Fibroblast of skin of right quadriceps (primary cell): ENCODE measurements around the gene BBIP1.
"Not testable (repeated sequence)": the region's sequence is repeated elsewhere in the genome, so short reads cannot be mapped to it uniquely, and the experiment has no call there.

Source experiments
- DNase-seq: peaks from one replicate; pipeline ENCODE4 v3.0.0-alpha.2; 2013

Gene BBIP1

DNA sequence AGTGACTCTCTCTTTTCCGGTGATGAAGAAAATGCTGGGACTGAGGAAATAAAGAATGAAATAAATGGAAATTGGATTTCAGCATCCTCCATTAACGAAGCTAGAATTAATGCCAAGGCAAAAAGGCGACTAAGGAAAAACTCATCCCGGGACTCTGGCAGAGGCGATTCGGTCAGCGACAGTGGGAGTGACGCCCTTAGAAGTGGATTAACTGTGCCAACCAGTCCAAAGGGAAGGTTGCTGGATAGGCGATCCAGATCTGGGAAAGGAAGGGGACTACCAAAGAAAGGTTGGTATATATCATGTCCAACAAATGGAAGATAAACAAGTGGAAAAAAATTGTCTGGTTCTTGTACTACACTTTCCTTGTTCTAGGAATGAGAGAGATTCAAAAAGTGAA is 37.7 kb downstream of the BBIP1 start:
- no peak for DNase-seq

DNA sequence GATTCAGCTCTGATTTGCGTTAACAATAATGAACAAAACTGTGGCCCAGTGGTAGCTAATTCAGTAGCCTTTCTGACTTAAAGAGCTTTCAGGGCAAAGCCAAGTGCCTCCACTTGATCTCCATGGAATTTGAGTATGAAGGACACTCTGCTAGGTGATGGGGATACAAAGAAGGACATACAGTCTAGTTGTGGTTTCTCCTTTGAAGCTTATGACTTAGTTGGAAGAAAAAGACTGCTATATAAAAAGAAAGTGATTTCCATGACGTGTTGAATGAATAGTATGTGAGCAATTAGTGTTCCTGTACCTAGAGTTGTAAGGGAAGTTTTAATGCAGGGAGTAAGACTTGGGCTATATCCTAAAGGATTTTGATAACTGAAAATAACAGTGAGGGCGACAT is 39.0 kb downstream of the BBIP1 start:
- no peak for DNase-seq

DNA sequence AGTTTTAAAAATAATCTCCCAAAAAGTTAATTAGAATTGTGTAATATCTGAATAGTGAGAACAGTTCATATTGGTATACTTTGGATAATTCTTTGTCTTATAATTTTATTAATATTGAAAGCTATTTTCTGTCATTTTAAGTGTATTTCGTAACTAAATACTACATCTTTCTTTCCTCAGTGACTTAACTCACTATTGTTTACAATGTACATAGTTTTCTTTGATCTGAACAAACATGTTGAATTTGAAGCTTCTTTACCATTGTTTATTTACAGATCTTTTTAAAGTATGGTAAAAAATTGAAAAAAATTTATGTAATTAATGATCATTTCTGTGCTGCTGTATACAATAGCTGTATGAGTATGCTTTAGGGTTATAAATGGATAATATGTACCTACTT is 42.2 kb downstream of the BBIP1 start:
- DNase-seq = no peak

DNA sequence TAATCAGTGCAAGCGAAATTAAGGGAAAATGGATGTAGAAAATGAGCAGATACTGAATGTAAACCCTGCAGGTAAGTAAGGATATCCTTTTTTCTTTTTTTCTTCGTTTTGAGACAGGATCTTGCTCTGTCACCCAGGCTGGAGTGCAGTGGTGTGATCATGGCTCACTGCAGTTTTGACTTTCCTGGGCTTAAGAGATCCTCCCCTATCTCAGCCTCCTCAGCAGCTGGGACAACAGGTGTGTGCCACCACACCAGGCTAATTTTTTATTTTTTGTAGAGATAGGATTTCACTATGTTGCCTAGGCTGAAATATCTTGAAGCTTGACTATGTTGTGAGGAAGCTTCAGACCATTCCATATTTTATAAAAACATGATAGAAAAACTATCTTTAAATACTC is 43.0 kb downstream of the BBIP1 start:
- no peak for DNase-seq

DNA sequence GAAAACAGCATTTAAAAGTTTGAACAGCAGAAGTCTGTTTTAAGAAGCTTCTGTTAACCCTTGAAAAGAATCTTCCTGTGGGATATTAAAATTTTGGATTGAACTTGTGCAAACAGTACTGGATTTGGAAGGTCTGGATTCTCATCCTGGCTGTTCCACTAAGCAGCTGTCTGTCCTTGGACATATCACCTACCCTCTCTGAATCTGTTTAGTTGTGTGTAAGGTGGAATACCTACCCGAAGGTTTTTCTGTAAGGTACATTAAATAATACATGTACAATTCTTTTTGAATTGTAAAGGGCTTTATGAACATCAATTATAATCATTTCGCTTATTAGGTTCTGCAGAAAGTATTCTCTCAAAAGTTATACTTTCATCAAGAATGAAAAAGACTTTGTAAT is 45.0 kb downstream of the BBIP1 start:
- no peak for DNase-seq

DNA sequence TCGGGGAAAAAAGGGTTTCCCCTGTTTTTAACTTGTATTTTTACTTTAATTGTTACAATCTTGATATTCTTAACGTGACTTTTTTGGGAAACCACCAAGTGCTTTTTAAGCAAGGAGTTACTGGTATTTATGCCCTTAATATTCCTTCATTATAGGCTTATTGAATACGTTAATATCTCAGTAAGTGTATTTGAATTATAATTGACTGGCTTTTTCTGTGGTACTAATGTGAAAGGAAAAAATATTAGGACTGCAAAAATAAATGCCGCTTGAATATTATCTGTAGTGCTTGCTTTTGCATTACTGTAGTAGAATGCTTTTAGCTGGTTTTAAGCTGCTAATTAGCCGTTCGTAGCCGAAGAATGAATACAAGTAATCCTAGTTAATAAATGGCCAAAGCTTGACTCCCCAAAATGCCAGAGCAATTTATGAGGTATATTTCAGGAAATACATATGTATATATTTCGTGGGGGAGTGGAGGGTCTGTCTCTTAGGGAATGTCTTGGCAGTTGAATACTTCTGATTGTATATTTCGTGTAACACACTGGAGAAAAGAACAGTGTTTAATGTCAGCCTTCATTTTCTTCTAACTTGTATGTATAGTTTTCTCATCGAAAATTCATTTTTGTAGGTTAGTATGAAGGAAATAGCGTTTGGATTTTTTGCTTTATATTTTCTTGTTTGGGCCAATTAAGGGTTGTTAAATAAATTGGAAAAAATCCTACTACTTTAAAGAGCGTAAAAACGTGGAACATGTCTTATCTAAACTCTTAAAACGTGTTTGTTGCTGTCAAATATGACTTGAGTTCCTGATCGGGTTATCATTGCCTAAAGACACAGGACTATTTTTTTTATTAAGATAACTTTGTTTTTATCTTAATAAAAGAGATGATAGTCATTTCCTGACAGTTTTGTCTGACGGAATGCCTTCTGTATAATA is 45.7 kb downstream of the BBIP1 start:
- no peak for DNase-seq

DNA sequence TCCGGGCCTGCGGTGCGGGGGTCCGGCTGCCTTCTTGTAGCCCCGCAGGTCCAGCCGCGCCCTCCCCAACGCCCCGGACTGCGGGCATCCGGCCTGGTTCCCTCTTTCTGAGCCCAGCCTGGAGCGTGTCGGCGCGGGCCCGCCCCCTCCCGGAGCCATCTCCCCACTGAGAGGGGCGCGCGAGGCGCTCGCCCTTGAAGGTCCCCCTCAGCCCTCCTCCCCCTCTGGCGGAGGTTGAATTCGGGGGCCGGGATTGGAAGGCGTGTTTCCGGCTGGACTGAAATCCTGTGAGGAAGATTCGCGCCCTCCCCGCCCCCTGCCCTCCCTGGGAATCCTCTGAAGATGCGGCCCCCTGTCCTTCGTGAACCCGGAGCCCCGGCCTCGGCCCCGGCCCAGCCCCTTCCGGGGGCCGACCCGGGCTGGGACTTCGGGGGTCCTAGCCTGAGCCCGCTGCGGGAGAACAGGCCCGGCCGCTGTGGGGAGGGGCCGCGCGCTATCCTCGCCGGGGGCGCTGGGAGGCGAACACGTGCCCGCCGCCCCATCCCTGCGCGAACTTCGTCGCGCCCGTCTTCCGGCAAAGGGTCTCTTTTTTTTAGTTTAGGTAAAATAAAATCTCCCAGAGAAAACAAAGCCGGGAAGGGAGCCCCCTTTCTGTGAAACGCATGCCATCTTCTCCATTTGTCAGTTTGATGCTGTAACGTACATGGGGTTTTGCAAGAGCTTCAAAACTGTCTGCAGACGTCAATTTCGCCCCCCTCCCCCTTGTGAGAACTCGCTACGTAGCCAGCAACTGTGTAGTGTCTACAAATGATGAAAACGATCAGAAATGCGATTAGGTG is 46.6 kb downstream of the BBIP1 start:
- DNase-seq = peak; percentile 84

DNA sequence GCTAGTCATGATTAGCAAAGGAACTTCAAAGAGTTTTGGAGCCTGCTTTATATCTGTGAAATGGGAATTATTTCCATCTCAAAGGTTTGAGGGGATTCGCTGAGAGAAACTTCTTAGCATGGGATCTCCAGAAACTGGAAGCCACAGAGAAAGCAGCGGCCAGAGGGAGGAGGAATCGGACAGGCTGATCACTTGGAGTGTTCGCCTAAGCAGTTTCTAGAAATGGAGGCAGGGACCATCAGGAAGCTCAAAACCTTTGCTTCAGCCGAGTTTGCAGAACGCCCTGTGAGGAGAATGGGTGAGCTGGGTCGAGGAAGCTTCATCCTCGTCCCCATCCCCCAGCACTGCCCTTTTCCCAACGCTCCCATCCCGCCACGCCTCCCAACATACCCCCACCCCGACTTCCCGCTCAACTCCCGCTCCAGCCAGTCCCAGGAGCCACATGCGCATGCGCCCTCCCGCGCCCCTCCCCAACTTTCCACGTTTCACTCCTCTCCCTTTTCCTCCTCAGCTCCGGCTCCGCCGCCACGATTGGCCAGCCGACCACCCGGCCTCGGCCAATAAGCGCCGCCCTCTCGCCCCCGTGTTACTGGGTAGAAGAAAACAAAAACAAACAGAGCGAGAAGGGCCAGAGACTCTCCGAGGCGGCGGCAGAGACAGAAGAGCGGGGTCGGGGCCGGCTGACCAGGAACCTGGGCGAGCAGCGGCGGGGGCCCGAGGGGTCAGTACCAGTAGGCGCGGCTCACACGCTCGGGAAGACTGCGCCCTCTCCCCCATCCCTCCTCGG is 47.5 kb downstream of the BBIP1 start, which contains the start of gene PDCD4:
PDCD4 (plus strand) TSS at position 631 of the 787 bp plus-strand sequence. CDS start 4,100 bp downstream, outside the sequence.
- DNase-seq = peak; percentile 98

DNA sequence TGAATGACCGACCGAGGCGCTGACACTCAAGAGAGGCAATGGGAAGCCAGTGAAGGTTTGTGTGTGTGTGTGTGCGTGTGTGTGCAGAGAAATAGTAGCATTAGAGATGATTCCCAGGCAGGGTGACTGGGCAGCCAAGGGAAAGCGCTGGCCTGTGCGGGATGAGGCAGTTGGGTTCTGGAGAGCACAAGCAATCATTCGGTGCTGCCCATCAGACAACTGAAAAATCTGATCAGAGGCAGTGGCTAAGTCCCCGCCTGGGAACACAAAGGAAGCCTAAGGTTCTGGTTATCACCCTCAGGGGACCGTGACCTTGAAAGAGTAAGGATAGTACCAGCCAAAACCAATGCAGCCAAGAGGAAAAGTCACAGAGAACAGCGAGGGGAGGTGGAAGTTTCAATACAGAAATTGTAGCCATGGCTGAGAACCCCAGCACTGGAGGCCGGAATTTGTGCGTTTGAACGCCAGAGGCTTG is 48.1 kb downstream of the BBIP1 start:
- DNase-seq = no peak

DNA sequence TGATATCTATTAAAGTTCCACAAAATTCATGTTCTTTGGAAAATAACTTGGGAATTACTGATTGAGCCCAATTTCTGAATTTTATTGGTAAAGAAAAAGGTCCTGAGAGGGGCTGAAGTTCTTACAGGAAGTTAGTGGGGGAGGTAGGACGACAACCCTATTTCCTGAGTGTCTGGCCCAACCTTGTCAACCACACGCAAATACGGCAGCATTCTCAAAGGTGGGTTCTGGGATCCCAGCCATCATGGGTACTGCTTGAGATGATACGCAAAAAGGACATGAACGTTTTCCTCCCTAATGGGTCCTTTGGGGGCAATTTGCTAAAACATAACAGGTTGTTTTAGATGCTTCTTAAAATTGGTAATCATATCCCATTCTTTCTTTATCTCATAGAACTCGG is 50.0 kb downstream of the BBIP1 start:
- no peak for DNase-seq

DNA sequence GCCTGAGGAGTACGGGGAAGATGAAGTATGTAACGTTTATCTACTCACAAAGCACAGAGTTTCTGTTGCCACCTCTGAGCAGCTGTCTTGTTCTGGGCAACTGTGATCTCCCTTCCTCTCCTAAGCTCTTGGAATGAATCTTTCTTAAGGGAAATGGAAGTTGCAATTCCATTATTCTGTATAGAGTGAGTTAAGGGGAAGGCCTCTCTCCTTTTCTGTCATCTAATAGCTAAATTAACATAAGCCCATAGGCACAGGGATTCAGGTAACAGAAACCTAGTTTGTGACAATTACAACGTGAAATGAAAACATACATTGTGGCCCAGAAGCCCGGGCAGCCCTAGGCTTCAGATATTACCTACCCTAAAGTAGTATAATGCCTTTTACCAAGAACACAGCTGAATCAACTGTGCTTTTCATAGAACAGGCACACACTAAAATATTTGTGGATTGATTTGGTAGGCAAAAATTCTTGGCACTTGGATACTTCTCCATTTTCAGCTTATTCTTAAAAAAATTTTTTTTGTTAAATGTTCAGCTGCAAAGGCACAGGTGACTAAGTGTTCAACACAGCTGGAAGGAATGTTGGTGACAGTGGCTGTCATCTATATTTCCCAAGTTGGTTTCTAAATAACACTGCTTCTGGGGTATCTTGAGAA is 51.0 kb downstream of the BBIP1 start:
- no peak for DNase-seq

DNA sequence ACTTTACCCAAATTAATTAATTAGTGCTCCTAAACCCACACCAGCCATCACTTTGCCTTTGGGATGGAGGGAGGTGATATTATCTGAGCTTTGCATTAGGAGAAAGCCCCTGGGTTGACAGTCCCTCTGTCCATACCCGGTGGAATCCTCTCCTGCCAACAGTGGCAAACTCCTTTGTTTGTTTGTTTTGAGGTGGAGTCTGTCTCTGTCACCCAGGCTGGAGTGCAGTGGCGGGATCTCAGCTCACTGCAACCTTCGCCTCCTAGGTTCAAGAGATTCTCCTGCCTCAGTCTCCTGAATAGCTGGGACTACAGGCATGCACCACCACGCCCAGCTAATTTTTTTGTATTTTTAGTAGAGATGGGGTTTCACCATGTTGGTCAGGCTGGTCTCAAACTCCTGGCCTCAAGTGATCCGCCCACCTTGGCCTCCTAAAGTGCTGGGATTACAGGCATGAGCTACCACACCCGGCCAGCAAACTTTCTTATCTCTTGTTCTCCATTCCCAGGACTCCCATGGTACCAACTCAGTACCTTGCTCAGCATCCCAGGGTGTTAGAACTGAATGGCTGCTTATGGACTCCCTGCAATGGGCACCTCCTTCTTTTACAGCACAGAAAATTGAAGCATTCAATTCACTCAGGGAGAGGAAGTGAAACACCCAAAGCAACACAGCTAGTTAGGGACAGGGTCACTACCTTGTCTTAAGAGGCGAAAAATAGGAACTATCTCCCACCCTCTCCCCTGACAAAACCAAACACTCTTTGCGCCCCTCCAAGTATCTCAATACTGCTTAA is 51.8 kb downstream of the BBIP1 start:
- DNase-seq = not testable (repeated sequence)

DNA sequence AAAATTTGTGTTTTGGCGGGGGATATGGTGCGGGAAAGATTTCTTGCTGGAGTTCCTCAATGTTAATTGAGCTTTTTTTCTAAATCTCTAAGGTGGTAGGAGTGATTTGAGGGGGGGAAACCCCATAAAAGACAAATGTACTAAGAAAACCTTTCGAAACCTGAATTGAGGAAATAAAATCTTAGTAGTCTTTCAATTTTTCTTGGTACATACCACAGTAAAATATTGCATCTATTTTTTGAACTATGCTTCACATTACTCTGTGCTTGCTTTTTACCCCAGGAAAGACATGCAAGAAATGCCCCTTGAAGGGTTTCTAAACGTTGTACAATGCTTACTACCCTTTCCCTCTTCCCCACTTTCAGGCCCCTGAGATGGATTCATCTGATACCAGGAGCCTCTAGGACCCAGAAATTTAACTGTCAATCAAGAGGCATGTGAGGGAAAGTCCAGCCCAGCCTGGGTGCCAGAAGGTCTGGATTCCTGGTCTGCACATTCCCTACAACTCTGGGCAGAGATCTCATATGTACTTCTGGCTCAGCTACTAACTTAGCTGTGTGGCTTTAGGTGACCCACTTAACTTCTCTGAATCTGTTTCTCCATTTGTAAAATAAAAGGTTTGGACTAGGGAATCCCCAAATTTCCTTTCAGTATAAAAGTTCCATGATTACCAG is 53.0 kb downstream of the BBIP1 start:
- DNase-seq = no peak

DNA sequence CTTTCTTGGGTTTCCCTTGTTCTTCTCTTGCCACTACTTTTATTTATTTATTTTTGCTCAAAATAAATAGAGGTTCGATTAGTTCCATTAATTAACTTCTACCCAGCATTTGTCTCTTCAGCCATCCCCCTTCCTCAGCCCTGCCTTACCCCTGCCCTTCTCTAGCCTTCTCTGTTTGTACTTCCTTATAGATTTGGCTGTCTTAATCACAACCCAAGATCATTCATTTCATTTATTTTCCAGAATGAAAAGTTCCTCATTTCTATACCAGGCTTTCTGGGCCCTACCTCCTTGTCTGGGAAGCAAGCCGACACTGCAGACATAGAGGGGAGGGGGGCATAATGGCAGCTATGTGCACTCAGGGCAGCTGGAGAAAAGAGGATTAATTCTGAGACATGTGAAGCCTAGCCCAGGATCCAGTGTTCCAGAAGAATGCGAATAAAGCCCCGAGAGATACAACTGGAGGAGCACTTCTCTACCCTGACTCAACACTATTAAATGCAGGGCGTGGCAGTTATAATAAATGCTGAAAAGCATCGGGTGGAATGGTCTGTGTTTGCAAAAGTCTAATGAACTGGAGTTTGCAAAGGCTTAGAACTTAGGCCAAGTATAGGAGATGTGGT is 53.7 kb downstream of the BBIP1 start:
- DNase-seq = peak; percentile 76

DNA sequence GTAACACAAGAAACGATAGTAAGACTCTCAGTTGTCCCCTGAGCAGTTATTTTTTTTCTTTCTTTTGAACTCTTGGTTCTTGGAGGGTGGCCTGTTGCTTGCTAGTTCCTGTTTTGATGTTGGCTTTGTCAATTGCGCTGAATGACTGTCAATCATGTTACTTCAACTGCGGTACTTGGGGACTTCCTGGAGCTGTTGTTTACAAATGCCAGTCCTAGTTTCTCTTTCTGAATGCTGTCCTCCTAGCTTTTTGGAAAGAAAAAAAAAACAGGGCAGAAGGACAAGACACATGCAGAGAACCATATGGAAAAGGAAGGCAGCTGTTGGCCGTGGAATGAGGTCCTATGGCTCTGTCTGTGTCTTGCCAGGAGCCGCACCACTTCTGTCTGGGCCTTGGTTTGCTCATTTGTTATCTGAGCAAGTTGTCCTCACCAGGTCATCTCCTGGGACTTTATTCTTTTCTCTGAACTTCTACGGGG is 54.3 kb downstream of the BBIP1 start:
- DNase-seq = no peak

DNA sequence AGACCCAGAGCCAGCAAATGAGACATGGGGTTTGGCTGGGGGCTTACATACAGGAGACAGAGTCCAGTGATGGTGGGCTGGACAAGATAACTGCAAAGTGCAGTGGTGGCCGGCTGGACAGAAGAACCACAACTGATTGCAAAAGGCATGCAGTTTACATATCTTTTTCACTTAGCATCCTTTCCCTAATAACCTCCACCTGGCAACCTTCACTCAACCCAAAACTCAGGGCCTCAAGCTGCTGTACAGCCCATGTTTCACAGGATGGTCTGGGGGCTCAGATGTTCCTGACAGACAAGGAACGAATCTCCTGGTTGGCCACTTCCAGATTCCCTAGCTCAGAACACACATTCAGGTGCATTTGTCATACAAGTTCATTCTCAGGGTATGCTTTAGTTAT is 55.0 kb downstream of the BBIP1 start:
- DNase-seq = no peak

DNA sequence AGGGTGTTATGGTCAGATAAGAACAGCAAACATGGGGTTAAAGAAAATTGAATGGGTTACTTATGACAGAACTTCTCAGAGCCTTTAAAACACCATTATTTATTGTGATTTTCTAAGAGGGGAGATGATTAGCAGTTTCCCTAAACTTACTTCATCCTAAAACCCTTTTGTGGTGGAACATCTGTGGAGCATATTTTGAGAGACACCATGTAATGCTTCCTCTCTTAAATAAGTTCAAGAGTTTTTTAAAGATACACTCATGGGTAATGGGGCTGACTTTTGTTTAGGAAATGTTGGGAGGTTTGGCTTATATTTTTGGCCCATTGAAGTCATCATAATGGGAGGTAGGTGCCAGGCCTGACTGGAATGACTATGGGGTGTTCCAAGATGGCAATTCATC is 55.6 kb downstream of the BBIP1 start:
- no peak for DNase-seq

DNA sequence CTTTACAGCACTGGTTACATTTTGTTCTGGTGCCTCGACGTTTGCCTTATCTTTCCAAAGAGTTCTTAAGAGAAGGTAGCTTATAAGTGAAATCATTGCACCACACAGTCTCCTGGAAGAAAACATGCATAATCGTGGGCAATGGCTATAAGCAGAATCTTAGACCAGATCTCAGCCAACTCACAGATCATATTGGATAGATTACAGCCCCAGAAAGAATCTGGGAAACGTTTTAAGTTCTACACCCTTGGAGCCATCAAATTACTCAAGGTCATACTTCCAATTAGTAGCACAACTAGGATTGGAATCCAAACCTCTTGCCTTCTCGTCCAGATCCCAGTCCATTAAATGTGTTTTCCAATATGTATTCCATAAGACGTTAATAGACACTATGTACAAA is 56.0 kb downstream of the BBIP1 start:
- no peak for DNase-seq

DNA sequence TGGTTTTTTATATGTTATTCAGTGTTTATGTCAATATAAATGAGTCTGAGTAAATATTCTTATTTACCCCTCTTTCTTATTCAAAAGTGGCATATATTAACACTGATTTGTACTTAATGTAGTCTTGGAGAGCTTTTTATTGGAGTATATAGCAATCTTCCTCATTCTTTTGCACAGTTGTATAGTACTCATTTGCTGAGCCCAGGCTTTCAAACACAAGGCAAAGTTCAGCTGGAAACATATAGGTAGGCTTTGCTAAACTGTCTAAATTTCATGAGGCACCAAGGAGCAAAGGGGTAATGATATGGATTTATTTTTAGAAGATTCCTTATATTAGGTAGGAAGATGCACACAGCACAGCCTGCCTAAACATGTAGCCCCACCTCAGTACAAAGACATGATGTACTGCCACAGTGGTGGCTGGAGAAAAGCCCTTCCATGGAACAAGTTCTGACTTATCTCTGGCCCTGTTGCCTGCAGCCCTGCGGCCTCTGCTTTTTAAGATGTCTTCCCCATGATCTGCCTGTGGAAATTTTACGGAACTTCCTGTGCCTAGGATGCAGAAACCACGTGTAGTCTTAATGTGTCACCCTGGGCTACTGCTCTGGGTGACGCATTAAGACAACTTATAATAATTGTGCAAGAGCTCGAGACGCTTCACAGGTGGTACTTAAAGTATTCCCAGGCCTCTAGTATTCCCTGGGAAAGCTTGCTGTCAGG is 56.9 kb downstream of the BBIP1 start:
- DNase-seq = no peak

DNA sequence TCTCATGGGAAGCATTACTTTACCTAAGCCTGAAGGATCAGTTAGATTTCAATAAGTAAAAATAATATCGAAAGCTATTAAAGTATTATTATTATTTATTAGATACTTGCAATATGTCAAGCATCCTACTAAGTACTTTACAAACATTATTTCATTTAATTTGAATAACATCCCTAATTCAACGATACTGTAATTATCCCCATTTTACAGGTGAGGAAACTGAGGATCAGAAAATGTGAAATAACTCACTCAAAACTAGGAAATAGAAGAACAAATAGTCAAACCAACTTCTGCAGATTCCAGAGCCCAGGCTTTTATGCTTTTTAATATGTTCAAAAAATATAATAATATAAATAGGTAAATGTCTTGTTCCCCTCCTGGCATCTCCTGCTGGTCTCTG is 57.5 kb downstream of the BBIP1 start:
- DNase-seq = no peak
